ENCODE data around the gene TRIM62.

The TRIM62 gene

GRCh38 chr1:33147997-33148314, 33.9 kb downstream of the TRIM62 start:
- H3K27ac ChIP-seq (ENCODE audit: low read length), result no peak overlapping the region

GRCh38 chr1:33147275-33147996, 34.4 kb downstream of the TRIM62 start:
- H3K36me3 ChIP-seq (ENCODE audit: control insufficient read depth in 2 of 2, insufficient read depth in 2 of 2, low read length in 2 of 2), result peaks cover 11 to 15% of the 10 kb centered on the region in 2 donors
- no peaks in the 10 kb centered on the region for H3K27me3 ChIP-seq (ENCODE audit: control insufficient read depth in 1 of 2, insufficient read depth in 2 of 2, low read length in 2 of 2)
- H3K9ac ChIP-seq (ENCODE audit: low read length in 2 of 2), result no peak overlapping the region
- no peak overlapping the region for H3K4me3 ChIP-seq (ENCODE audit: low read length in 2 of 2)
- H3K4me1 ChIP-seq (ENCODE audit: control insufficient read depth, insufficient read depth, low read length), result peaks cover 14% of the 10 kb centered on the region
- H3K9me3 ChIP-seq (ENCODE audit: control insufficient read depth in 2 of 2, low read length in 2 of 2), result no peaks in the 10 kb centered on the region
- no peak overlapping the region for H3K27ac ChIP-seq (ENCODE audit: low read length)

More at GRCh38 chr1:33147997-33148314, 33.9 kb downstream of the TRIM62 start:
- Histone ChIP-seq H3K9ac (ENCODE audit: low read length in 2 of 2) (no peak overlapping the region), H3K9me3 (ENCODE audit: control insufficient read depth in 2 of 2, low read length in 2 of 2) (no peaks in the 10 kb centered on the region), H3K4me3 (ENCODE audit: low read length in 2 of 2) (no peak overlapping the region), H3K36me3 (ENCODE audit: control insufficient read depth in 2 of 2, insufficient read depth in 2 of 2, low read length in 2 of 2) (peaks cover 11 to 15% of the 10 kb centered on the region in 2 donors), H3K4me1 (ENCODE audit: control insufficient read depth, insufficient read depth, low read length) (peaks cover 9% of the 10 kb centered on the region), H3K27me3 (ENCODE audit: control insufficient read depth in 1 of 2, insufficient read depth in 2 of 2, low read length in 2 of 2) (no peaks in the 10 kb centered on the region)

GRCh38 chr1:33146003-33146402, 35.8 kb downstream of the TRIM62 start:
- Histone ChIP-seq H3K4me3 (ENCODE audit: low read length in 2 of 2) (no peak overlapping the region), H3K36me3 (ENCODE audit: control insufficient read depth in 2 of 2, insufficient read depth in 2 of 2, low read length in 2 of 2) (peaks cover 11 to 15% of the 10 kb centered on the region in 2 donors), H3K27me3 (ENCODE audit: control insufficient read depth in 1 of 2, insufficient read depth in 2 of 2, low read length in 2 of 2) (no peaks in the 10 kb centered on the region), H3K4me1 (ENCODE audit: control insufficient read depth, insufficient read depth, low read length) (peaks cover 21% of the 10 kb centered on the region), H3K9me3 (ENCODE audit: control insufficient read depth in 2 of 2, low read length in 2 of 2) (no peaks in the 10 kb centered on the region), H3K27ac (ENCODE audit: low read length) (no peak overlapping the region), H3K9ac (ENCODE audit: low read length in 2 of 2) (no peak overlapping the region)

GRCh38 chr1:33143698-33144097, 38.1 kb downstream of the TRIM62 start:
- peak overlapping the region in 1 of 2 donors; percentile 21 for H3K9ac ChIP-seq (ENCODE audit: low read length in 2 of 2)
- H3K4me1 ChIP-seq (ENCODE audit: control insufficient read depth, insufficient read depth, low read length), result peaks cover 21% of the 10 kb centered on the region
- peaks cover 11 to 15% of the 10 kb centered on the region in 2 donors for H3K36me3 ChIP-seq (ENCODE audit: control insufficient read depth in 2 of 2, insufficient read depth in 2 of 2, low read length in 2 of 2)
- H3K9me3 ChIP-seq (ENCODE audit: control insufficient read depth in 2 of 2, low read length in 2 of 2), result no peaks in the 10 kb centered on the region
- H3K27ac ChIP-seq (ENCODE audit: low read length), result peak overlapping the region; percentile 60
- no peaks in the 10 kb centered on the region for H3K27me3 ChIP-seq (ENCODE audit: control insufficient read depth in 1 of 2, insufficient read depth in 2 of 2, low read length in 2 of 2)
- no peak overlapping the region for H3K4me3 ChIP-seq (ENCODE audit: low read length in 2 of 2)

- peak overlapping the region; percentile 60 for H3K27ac ChIP-seq (ENCODE audit: low read length)
Measured at GRCh38 chr1:33143176-33143575, 38.7 kb downstream of the TRIM62 start.

GRCh38 chr1:33142483-33143064, 39.3 kb downstream of the TRIM62 start:
- Histone ChIP-seq H3K36me3 (ENCODE audit: control insufficient read depth in 2 of 2, insufficient read depth in 2 of 2, low read length in 2 of 2) (peaks cover 11 to 15% of the 10 kb centered on the region in 2 donors), H3K9ac (ENCODE audit: low read length in 2 of 2) (peak overlapping the region in 1 of 2 donors; percentile 29), H3K27me3 (ENCODE audit: control insufficient read depth in 1 of 2, insufficient read depth in 2 of 2, low read length in 2 of 2) (no peaks in the 10 kb centered on the region), H3K9me3 (ENCODE audit: control insufficient read depth in 2 of 2, low read length in 2 of 2) (no peaks in the 10 kb centered on the region), H3K27ac (ENCODE audit: low read length) (peak overlapping the region; percentile 60), H3K4me1 (ENCODE audit: control insufficient read depth, insufficient read depth, low read length) (peaks cover 21% of the 10 kb centered on the region), H3K4me3 (ENCODE audit: low read length in 2 of 2) (no peak overlapping the region)

More at GRCh38 chr1:33143176-33143575, 38.7 kb downstream of the TRIM62 start:
- H3K4me1 ChIP-seq (ENCODE audit: control insufficient read depth, insufficient read depth, low read length), result peaks cover 21% of the 10 kb centered on the region
- no peak overlapping the region for H3K4me3 ChIP-seq (ENCODE audit: low read length in 2 of 2)
- H3K9me3 ChIP-seq (ENCODE audit: control insufficient read depth in 2 of 2, low read length in 2 of 2), result no peaks in the 10 kb centered on the region
- no peak overlapping the region for H3K9ac ChIP-seq (ENCODE audit: low read length in 2 of 2)
- H3K36me3 ChIP-seq (ENCODE audit: control insufficient read depth in 2 of 2, insufficient read depth in 2 of 2, low read length in 2 of 2), result peaks cover 11 to 15% of the 10 kb centered on the region in 2 donors
- H3K27me3 ChIP-seq (ENCODE audit: control insufficient read depth in 1 of 2, insufficient read depth in 2 of 2, low read length in 2 of 2), result no peaks in the 10 kb centered on the region

GRCh38 chr1:33141781-33142180, 40.1 kb downstream of the TRIM62 start:
- Histone ChIP-seq H3K27ac (ENCODE audit: low read length) (no peak overlapping the region), H3K36me3 (ENCODE audit: control insufficient read depth in 2 of 2, insufficient read depth in 2 of 2, low read length in 2 of 2) (peaks cover 5 to 12% of the 10 kb centered on the region in 2 donors), H3K4me3 (ENCODE audit: low read length in 2 of 2) (no peak overlapping the region), H3K4me1 (ENCODE audit: control insufficient read depth, insufficient read depth, low read length) (peaks cover 21% of the 10 kb centered on the region), H3K9me3 (ENCODE audit: control insufficient read depth in 2 of 2, low read length in 2 of 2) (no peaks in the 10 kb centered on the region), H3K27me3 (ENCODE audit: control insufficient read depth in 1 of 2, insufficient read depth in 2 of 2, low read length in 2 of 2) (no peaks in the 10 kb centered on the region), H3K9ac (ENCODE audit: low read length in 2 of 2) (no peak overlapping the region)

- no peak overlapping the region for H3K27ac ChIP-seq (ENCODE audit: low read length)
- peaks cover 21% of the 10 kb centered on the region for H3K4me1 ChIP-seq (ENCODE audit: control insufficient read depth, insufficient read depth, low read length)
- H3K36me3 ChIP-seq (ENCODE audit: control insufficient read depth in 2 of 2, insufficient read depth in 2 of 2, low read length in 2 of 2), result peaks cover 0 to 7% of the 10 kb centered on the region in 2 donors
- no peak overlapping the region for H3K9ac ChIP-seq (ENCODE audit: low read length in 2 of 2)
- no peaks in the 10 kb centered on the region for H3K9me3 ChIP-seq (ENCODE audit: control insufficient read depth in 2 of 2, low read length in 2 of 2)
- H3K4me3 ChIP-seq (ENCODE audit: low read length in 2 of 2), result no peak overlapping the region
- H3K27me3 ChIP-seq (ENCODE audit: control insufficient read depth in 1 of 2, insufficient read depth in 2 of 2, low read length in 2 of 2), result no peaks in the 10 kb centered on the region
Measured at GRCh38 chr1:33141216-33141615, 40.6 kb downstream of the TRIM62 start.

- H3K36me3 ChIP-seq (ENCODE audit: control insufficient read depth in 2 of 2, insufficient read depth in 2 of 2, low read length in 2 of 2), result peaks cover 0 to 3% of the 10 kb centered on the region in 2 donors
- H3K27me3 ChIP-seq (ENCODE audit: control insufficient read depth in 1 of 2, insufficient read depth in 2 of 2, low read length in 2 of 2), result no peaks in the 10 kb centered on the region
- H3K9me3 ChIP-seq (ENCODE audit: control insufficient read depth in 2 of 2, low read length in 2 of 2), result no peaks in the 10 kb centered on the region
- peaks cover 21% of the 10 kb centered on the region for H3K4me1 ChIP-seq (ENCODE audit: control insufficient read depth, insufficient read depth, low read length)
- H3K27ac ChIP-seq (ENCODE audit: low read length), result no peak overlapping the region
- H3K9ac ChIP-seq (ENCODE audit: low read length in 2 of 2), result no peak overlapping the region
- H3K4me3 ChIP-seq (ENCODE audit: low read length in 2 of 2), result no peak overlapping the region
Measured at GRCh38 chr1:33140153-33141149, 41.4 kb downstream of the TRIM62 start.

GRCh38 chr1:33137800-33138199, 44.0 kb downstream of the TRIM62 start:
- H3K36me3 ChIP-seq (ENCODE audit: control insufficient read depth in 2 of 2, insufficient read depth in 2 of 2, low read length in 2 of 2), result no peaks in the 10 kb centered on the region
- peaks cover 10% of the 10 kb centered on the region for H3K4me1 ChIP-seq (ENCODE audit: control insufficient read depth, insufficient read depth, low read length)
- H3K9ac ChIP-seq (ENCODE audit: low read length in 2 of 2), result no peak overlapping the region
- H3K27ac ChIP-seq (ENCODE audit: low read length), result no peak overlapping the region
- no peaks in the 10 kb centered on the region for H3K9me3 ChIP-seq (ENCODE audit: control insufficient read depth in 2 of 2, low read length in 2 of 2)
- H3K27me3 ChIP-seq (ENCODE audit: control insufficient read depth in 1 of 2, insufficient read depth in 2 of 2, low read length in 2 of 2), result no peaks in the 10 kb centered on the region
- no peak overlapping the region for H3K4me3 ChIP-seq (ENCODE audit: low read length in 2 of 2)

Data from stomach smooth muscle (tissue), 2 donors.